NCI-H1048 (cell line): ENCODE results near the gene WDR82.

Experiments used
- DNase-seq: peaks from one replicate; lab custom pipeline; 2025; lab: John Stamatoyannopoulos, UW

The WDR82 gene

GRCh38 chr3:52306978-52307377 lies 28.5 kb upstream of the WDR82 start:
- DNase-seq: no peak

- no peak for DNase-seq
These were observed 27.5 kb upstream of the WDR82 start for GRCh38 chr3:52305926-52306325.

DNA sequence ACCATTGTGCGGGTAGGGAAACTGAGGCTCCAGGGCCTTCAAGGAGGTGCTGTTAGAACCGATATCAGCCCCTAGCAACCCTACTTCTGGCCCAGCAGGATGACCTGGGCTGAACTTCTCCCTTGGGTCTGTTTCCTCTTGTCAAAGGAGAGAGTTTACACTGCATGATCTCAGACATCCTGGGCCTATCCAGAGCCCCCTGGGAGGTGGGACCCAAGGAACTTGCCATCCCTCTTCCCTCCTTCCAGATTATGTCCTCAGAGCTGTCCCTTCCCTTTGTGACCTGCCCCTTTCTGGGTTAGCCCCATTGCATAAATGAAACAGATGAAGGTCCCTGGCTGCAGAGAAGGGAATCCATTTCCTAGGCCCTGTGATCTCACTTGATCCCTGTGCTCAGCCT lies 25.4 kb upstream of the WDR82 start:
- no peak for DNase-seq

DNA sequence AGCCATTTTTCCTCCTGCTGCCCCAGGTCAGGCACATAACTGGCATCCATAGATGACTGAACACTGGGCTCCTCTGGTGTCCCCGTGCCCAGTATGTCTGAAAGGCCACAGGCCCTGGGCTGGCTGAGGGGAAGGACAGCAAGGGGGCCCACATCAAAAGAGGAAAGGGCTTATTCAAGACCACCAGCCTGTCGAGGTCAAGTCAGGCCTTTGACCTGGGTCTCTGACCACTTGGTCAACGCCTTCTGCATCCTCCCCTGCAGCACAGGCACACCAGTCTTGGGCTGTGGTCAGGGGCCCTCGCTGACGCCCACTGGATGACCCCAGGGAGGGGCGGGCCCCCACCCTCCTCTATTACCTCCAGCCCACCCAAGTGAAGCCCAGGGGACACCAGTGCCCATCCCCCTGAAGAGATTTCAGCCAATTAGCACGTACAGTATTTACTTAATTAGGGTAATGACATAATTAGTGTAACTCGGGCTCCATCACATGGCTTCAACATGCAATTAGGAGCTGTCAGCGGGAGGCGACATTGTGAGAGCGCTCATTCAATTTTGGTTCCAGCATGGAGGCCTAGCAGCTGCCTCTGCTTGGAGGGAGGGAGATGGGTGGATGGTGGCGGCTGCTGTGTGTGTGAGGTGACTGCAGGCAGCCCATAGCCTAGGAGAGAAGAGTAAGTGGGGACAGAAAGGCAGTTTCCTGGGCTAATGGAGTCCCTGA lies 24.1 kb upstream of the WDR82 start:
- no peak for DNase-seq

GRCh38 chr3:52299879-52300611 lies 21.6 kb upstream of the WDR82 start:
- no peak for DNase-seq

GRCh38 chr3:52299247-52299878 lies 20.9 kb upstream of the WDR82 start:
- no peak for DNase-seq

GRCh38 chr3:52298149-52299098 lies 20.0 kb upstream of the WDR82 start:
- no peak for DNase-seq

GRCh38 chr3:52297242-52298148 lies 19.0 kb upstream of the WDR82 start:
- DNase-seq: no peak

DNA sequence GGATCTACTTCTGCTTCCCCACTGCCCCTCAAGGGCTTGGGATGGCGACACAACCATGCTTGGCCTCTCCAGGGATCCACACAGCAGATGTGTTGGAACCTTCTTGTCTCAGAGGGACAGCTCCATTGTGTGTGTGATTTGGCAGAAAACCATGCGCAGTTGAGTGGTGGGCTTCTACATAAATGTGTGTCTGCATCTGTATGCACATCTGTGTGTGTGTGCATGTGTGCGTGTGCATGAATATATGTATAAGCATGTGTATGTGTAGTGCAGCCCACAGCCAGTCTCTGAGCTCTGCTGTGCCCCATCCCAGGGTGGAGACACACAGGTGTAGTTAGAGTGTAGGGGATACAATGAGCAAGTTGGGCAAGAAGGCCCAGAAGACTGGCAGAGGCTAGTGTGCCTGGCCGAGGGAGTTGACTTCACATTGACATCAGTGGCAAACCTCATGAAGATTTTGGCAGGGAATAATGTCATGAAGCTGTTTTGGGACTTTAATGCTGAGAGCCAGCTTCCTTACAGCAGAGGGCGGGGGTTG lies 17.3 kb upstream of the WDR82 start:
- no peak for DNase-seq

- no peak for DNase-seq
These were observed 16.1 kb upstream of the WDR82 start for GRCh38 chr3:52294320-52295150.

- DNase-seq: no peak
These were observed 15.3 kb upstream of the WDR82 start for GRCh38 chr3:52293491-52294319.

- DNase-seq: no peak
These were observed 14.0 kb upstream of the WDR82 start for GRCh38 chr3:52292247-52293065.

GRCh38 chr3:52291508-52292181 lies 13.2 kb upstream of the WDR82 start:
- no peak for DNase-seq

DNA sequence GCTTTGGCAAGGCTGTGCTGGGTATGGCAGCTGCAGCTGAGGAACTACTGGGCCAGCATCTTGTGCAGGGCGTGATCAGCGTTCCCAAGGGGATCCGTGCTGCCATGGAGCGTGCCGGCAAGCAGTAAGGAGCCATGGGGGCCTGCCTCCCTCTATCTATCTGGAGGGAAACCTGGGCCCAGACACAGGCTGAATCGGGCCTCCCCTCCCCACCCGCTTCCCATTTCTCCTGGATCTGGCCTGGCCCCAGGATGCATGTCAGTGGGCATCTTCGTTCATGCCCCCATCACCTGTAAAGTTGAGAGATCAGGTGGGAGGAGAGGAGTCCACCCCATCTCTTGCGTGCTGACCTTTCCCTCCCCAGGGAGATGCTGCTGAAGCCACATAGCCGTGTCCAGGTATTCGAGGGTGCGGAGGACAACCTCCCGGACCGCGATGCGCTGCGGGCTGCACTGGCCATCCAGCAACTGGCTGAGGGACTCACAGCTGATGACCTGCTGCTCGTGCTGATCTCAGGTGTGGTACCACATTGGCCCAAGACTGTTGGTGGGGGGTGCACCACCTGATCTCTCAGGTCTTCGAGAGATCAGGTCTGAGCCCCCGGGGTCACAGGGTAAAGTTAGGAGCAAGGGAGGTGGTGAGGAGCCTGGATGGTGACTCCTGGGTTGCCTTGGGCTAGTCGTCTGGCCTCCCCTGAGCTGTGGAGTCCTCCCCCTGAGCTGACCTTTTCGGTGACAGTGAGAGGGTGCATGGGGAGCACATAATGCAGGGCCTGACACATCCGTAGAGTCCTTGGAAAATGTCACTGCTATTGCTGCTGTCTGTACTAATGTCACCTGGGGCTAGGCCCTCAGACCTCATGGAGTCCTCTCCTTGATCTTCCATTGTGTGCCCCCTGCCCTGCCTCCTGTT lies 12.4 kb upstream of the WDR82 start:
- no peak for DNase-seq

- DNase-seq: no peak
These were observed 11.5 kb upstream of the WDR82 start for GRCh38 chr3:52289747-52290595.
